ENCODE results near the gene HLA-DPA1.
"Not testable (repeated sequence)": the region's sequence is repeated elsewhere in the genome, so short reads cannot be mapped to it uniquely, and the experiment has no call there.

Gene HLA-DPA1

DNA sequence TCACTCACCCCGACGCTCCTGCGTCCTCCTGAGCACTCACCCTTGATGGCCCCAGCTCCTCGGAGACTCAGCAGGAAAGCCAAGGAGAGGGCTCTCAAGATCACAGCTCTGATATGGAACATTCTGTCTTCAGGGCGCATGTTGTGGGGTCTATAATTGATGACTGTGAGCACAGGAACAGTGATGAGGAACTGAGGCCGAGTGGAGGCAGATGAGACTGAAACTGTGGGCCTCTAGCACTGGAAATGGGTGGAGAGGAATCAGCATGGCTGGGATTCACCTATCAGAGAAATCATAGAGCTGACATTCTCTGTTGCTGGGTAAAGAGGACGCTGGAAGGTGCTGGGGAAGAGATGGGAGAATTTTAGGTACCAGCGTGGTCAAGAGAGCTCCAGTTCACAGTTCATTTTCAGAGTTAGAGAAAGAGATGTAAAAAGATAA, at the start of gene HLA-DPA1:
Gene HLA-DPA1 (minus strand): TSS at position 219 of the 441 bp plus-strand sequence.
- DNase-seq (ENCODE audit: low spot score): no peak

GRCh38 chr6:33123181-33123580, 49.7 kb upstream of the HLA-DPA1 start:
- DNase-seq (ENCODE audit: low spot score): no peak

GRCh38 chr6:33120001-33120400, 46.6 kb upstream of the HLA-DPA1 start:
- DNase-seq (ENCODE audit: low spot score): no peak

DNA sequence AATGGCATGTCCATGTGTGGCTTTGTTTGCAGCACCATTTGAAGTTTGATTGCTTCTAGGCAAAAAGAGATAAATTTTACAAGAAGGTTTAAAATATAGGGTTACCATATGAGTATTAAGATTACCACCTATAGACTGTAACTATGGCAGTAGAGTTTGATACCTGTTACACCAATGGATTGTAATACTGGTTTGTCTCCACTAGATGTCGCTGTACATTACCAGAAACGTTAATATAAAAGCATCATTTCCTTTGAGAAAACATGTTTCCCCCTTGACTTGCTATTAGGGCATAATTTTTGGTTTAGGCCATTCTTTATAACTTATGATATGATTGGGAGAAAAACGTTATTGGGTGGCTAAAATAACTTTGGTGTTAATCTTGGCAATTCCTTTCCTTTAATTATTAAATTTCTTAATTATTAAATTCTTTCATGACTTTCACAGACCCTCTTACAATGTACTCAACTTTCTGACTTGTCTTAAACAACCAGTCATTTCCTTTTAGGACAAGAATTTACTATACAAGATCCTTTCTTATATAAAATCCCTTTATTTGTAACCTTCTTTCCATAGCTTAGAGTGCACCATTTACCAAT, 45.2 kb upstream of the HLA-DPA1 start:
- DNase-seq (ENCODE audit: low spot score): peak; percentile 50

DNA sequence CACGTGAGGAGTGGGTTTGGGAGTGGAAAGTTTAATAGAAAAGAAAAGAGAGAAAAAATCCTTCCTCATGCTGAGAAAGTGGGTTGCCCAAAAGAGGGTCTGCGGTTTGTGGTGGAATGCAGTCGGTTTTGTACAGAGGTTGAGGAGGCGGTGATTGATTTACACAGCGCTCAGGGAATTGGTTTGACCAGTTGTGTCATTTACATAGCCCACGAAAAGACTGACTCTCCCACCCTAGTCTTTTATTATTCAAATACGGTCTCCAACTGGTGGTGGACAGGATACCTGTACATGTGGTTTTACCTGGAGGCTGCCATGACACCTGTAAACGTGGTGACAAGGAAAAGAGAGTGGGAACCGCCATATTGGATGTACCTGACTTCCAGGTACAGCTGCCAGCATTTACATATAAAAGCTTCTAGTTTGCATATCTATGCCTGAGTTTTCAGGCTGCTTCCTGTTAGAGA, 44.4 kb upstream of the HLA-DPA1 start:
- no peak for DNase-seq (ENCODE audit: low spot score)

- no peak for DNase-seq (ENCODE audit: low spot score)
Measured at GRCh38 chr6:33116841-33117711, 43.6 kb upstream of the HLA-DPA1 start.

- no peak for DNase-seq (ENCODE audit: low spot score)
Measured at GRCh38 chr6:33116417-33116816, 43.0 kb upstream of the HLA-DPA1 start.

DNA sequence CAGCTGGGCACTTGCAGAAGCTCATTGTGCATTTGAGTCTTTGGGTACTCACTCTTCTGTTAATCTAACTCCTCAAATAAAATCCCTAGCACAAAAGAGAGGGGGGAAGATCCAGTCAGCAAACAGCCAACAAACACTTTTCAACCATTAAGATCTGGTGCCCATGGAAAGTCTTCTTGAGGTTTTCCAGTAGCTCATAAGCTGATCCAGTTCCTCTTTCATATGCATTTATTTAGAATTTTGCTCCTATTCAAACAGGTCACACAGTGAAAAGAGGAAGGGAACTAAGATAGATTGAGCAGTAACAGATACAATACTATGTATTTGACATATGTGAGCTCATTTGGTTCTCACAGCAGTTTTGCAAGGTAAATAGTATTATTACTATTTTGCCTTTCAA, 41.0 kb upstream of the HLA-DPA1 start:
- no peak for DNase-seq (ENCODE audit: low spot score)

DNA sequence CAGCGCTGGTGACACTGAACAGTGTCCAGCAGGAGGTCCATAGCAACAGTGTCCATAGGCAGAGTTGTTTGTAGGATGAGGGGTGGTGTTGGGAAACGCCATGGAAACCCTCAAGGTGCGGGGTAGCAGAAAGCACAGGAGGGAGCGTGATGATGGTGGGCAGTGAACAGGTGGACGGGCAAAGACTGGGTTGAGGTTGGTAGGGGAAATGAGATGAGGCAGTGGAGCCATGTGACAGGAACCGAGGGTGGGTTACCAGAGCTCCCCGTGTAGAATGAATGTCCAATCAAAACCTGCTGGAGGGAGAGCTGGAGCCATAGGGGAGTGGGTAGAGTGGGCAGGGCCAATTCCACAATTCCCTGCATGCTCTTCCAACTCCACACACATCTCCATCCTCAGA, 40.3 kb upstream of the HLA-DPA1 start:
- no peak for DNase-seq (ENCODE audit: low spot score)

- peak; percentile 90 for DNase-seq (ENCODE audit: low spot score)
Measured at GRCh38 chr6:33112148-33112547, 38.7 kb upstream of the HLA-DPA1 start.

- no peak for DNase-seq (ENCODE audit: low spot score)
Measured at GRCh38 chr6:33108307-33108706, 34.9 kb upstream of the HLA-DPA1 start.

- no peak for DNase-seq (ENCODE audit: low spot score)
Measured at GRCh38 chr6:33107641-33108040, 34.2 kb upstream of the HLA-DPA1 start.

DNA sequence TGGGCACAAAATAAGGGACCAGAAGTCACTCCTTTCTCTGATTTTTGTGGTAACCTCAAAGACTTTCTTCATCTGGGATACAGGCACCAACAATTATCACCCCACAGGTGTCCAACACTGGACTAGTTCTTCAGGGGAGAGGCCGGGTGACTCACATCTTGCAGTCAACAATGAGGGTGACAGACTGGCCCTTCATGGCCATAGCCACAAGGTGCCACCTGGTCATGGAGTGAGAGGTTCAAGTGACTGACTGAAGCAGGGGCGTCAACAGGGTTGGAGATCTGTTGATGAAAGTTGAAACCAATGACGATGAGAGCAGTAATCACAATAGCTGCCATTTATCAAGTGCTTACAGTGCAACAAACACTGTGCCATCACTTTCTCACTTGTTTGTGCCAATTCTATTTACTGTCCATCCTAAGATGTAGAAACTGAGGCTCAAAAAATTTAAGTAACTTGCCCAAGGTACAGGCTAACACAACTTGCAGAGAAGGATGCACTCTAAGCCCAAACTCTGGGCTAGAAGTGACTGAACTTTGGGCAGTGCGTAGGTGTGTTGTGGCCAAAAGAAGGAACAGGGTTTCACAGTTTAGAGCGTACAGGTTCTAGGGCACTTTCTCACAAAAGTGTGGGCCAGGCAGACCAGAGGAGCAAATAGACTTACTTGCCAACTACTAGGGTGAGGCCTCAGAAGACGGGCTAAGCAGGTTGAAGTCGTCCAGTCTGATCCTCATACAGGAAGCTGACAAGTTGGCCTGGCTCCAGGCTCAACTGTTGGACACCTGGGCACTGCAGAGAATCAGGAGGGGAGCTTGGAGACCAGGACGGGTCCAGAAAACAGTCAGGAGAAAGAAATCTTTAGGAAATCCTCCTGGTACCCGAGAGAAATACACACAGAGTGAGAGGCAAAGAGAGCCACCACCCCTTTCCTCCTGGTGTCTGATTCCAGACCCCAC, 32.7 kb upstream of the HLA-DPA1 start:
- DNase-seq (ENCODE audit: low spot score): no peak

DNA sequence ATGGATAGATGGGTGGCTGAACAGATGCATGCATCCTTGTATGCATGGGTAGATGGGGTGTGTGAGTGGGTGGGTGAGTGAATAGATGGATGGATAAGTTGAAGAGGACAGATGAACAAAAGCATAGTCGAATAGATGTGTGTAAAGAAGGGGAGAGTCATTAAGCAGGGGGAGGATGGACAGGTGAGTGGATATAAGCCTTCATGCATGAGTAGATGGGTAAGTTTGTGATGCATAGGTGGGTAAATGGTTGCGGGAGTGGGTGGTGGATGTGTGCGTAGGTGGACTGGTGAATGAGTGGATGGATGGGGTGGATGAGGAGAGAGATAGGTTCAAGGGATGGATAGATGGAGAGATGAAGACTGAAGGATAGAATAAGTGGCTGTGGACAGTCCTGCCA, 31.9 kb upstream of the HLA-DPA1 start:
- DNase-seq (ENCODE audit: low spot score): no peak

- no peak for DNase-seq (ENCODE audit: low spot score)
Measured at GRCh38 chr6:33104887-33105286, 31.4 kb upstream of the HLA-DPA1 start.

- no peak for DNase-seq (ENCODE audit: low spot score)
Measured at GRCh38 chr6:33103776-33104175, 30.3 kb upstream of the HLA-DPA1 start.

- not testable (repeated sequence) for DNase-seq (ENCODE audit: low spot score)
Measured at GRCh38 chr6:33101121-33101737, 27.8 kb upstream of the HLA-DPA1 start.

- no peak for DNase-seq (ENCODE audit: low spot score)
Measured at GRCh38 chr6:33095681-33096080, 22.2 kb upstream of the HLA-DPA1 start.

DNA sequence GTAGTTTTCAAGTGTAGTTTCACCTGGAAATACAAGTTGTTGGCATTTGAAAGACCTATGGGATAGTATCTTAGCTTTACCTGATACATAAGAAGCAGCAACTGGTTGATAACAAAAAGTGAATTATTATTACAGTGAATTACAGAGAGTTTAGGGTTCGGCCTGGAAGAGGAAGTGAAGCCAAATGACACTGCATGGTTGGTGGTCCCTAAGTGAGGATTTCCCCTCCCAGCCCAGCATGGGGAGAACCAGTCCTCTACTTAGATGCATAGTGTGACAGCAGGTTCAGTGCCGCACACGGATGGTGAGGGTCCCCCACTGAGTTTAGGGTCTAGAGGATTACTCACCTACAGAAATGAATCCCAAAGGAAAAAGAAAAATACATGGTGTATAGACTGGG, 20.4 kb upstream of the HLA-DPA1 start:
- DNase-seq (ENCODE audit: low spot score): no peak

GRCh38 chr6:33092385-33092784, 18.9 kb upstream of the HLA-DPA1 start:
- no peak for DNase-seq (ENCODE audit: low spot score)

GRCh38 chr6:33091957-33092356, 18.5 kb upstream of the HLA-DPA1 start:
- no peak for DNase-seq (ENCODE audit: low spot score)
